Neural cell (in vitro differentiated cells): ENCODE measurements around the gene LRRC26. TPM values are rescaled to one million over a fixed set of nuclear protein-coding genes. Genes with fewer than 3 reads are reported as not detected.

Experiments used
- H2AFZ ChIP-seq: fragments of 200-600, 300-800 bp; sonication (generic), shearing (Covaris generic); 2 replicates; pipeline ENCODE4 v1.6.0; 2014; ENCODE audit warnings: low read depth, mild to moderate bottlenecking, antibody characterized with exemption, low read length, moderate library complexity
- H3F3A ChIP-seq: fragments of 200-600 bp; shearing (Covaris generic); 2 replicates; pipeline ENCODE4 v1.6.1; 2016; ENCODE audit warnings: mild to moderate bottlenecking, moderate library complexity, mixed read lengths, antibody characterized with exemption, low read length; ENCODE audit not compliant: insufficient read depth, poor library complexity, severe bottlenecking
- H3K27ac ChIP-seq: fragments of 200-600, 300-800 bp; sonication (generic), shearing (Covaris generic); 2 replicates; pipeline ENCODE4 v1.5.1; 2014; ENCODE audit warnings: mild to moderate bottlenecking, low read length, moderate library complexity
- H3K27me3 ChIP-seq: fragments of 300-800, 200-600 bp; sonication (generic), shearing (Covaris generic); 2 replicates; pipeline ENCODE4 v1.6.0; 2014; ENCODE audit warnings: mild to moderate bottlenecking, low read depth, low read length, moderate library complexity; ENCODE audit not compliant: insufficient read depth
- H3K36me3 ChIP-seq: fragments of 300-800, 200-600 bp; sonication (generic), shearing (Covaris generic); 2 replicates; pipeline ENCODE4 v1.5.1; 2014; ENCODE audit warnings: mild to moderate bottlenecking, antibody characterized with exemption, low read length, moderate library complexity; ENCODE audit not compliant: insufficient read depth
- H3K4me2 ChIP-seq: fragments of 300-800, 200-600 bp; sonication (generic), shearing (Covaris generic); 2 replicates; pipeline ENCODE4 v1.6.0; 2014; ENCODE audit warnings: mild to moderate bottlenecking, low read length
- H3K4me3 ChIP-seq: fragments of 300-800, 200-600 bp; sonication (generic), shearing (Covaris generic); 2 replicates; pipeline ENCODE4 v1.5.1; 2014; ENCODE audit warnings: mild to moderate bottlenecking, low read length, moderate library complexity
- H3K79me2 ChIP-seq: fragments of 200-600 bp; shearing (Covaris generic); replicated peaks from 2 replicates; pipeline ENCODE4 v1.6.0; 2014; ENCODE audit warnings: mild to moderate bottlenecking, low read length, moderate library complexity; ENCODE audit not compliant: insufficient read depth
- H3K9ac ChIP-seq: fragments of 300-800, 200-600 bp; sonication (generic), shearing (Covaris generic); 2 replicates; pipeline ENCODE4 v1.6.1; 2016; ENCODE audit warnings: mild to moderate bottlenecking, low read length, mixed read lengths
- H3K9me2 ChIP-seq: fragments of 200-600 bp; shearing (Covaris generic); 2 replicates; pipeline ENCODE4 v1.6.1; 2016; ENCODE audit warnings: mild to moderate bottlenecking, low read length, mixed read lengths; ENCODE audit not compliant: insufficient read depth
- H3K9me3 ChIP-seq: fragments of 200-600, 300-800 bp; sonication (generic), shearing (Covaris generic); 2 replicates; pipeline ENCODE4 v1.6.1; 2016; ENCODE audit warnings: mild to moderate bottlenecking, mixed run types, low read length, moderate library complexity, mixed read lengths
- H4K20me1 ChIP-seq: fragments of 200-600 bp; shearing (Covaris generic); 2 replicates; pipeline ENCODE4 v1.6.1; 2016; ENCODE audit warnings: mild to moderate bottlenecking, mixed run types; ENCODE audit not compliant: insufficient read depth
- EP300 ChIP-seq: fragments of 450-650 bp; conservative IDR thresholded peaks from 2 replicates; pipeline ENCODE4 v1.6.1; 2014; ENCODE audit warnings: antibody characterized with exemption, mild to moderate bottlenecking, moderate library complexity; ENCODE audit not compliant: poor library complexity, severe bottlenecking
- EZH2 ChIP-seq: fragments of 200-600, 300-800 bp; shearing (Covaris generic), sonication (generic); IDR thresholded peaks from 2 replicates; pipeline ENCODE4 v1.6.1; 2014; ENCODE audit warnings: antibody characterized with exemption, low read length, borderline replicate concordance, mild to moderate bottlenecking; ENCODE audit not compliant: insufficient read depth, poor library complexity, severe bottlenecking
- MXI1 ChIP-seq: fragments of 450-650 bp; conservative IDR thresholded peaks from 2 replicates; pipeline ENCODE4 v1.6.1; 2014; ENCODE audit warnings: antibody characterized with exemption, mild to moderate bottlenecking; ENCODE audit not compliant: poor library complexity, severe bottlenecking
- POLR2AphosphoS5 ChIP-seq: IDR thresholded peaks from 2 replicates; pipeline ENCODE4 v1.6.1; 2012
- RAD21 ChIP-seq: fragments of 450-650 bp; conservative IDR thresholded peaks from 2 replicates; pipeline ENCODE4 v1.6.1; 2014; ENCODE audit warnings: antibody characterized with exemption, mild to moderate bottlenecking, moderate library complexity
- REST ChIP-seq: IDR thresholded peaks from 2 replicates; pipeline ENCODE4 v1.6.1; 2012; ENCODE audit warnings: borderline replicate concordance
- SMC3 ChIP-seq: fragments of 450-650 bp; conservative IDR thresholded peaks from 2 replicates; pipeline ENCODE4 v1.6.1; 2014; ENCODE audit warnings: antibody characterized with exemption, mild to moderate bottlenecking, moderate library complexity; ENCODE audit not compliant: poor library complexity
- TAF1 ChIP-seq: IDR thresholded peaks from 2 replicates; pipeline ENCODE4 v1.6.1; 2012; ENCODE audit warnings: low read depth
- polyA plus RNA-seq: library from polyadenylated mRNA; depleted of rRNA; stranded (reverse); fragments of >200 nt; gene quantifications from 2 replicates; pipeline ENCODE4 v1.2.3, GENCODE V29; 2014
- TF ChIP-seq, protein P1 (sequence below): fragments of 450-650 bp; IDR thresholded peaks from 2 replicates; pipeline ENCODE4 v1.5.1; 2014; ENCODE audit warnings: antibody characterized with exemption, mild to moderate bottlenecking, moderate library complexity; ENCODE audit not compliant: poor library complexity, severe bottlenecking

The LRRC26 gene
- polyA plus RNA-seq, 1 donor from 2014 or later: 2.2 TPM

GRCh38 chr9:137148661-137149060 is 21.2 kb downstream of the LRRC26 start:
- Histone ChIP-seq H3K9me2 (no peaks in the 10 kb centered on the region), H3K4me3 (no peak overlapping the region), H2AFZ (no peak overlapping the region), H3K9ac (no peak overlapping the region), H3K4me2 (no peak overlapping the region), H3F3A (no peaks in the 10 kb centered on the region), H3K27ac (no peak overlapping the region), H4K20me1 (no peaks in the 10 kb centered on the region), H3K9me3 (no peaks in the 10 kb centered on the region), H3K79me2 (no peaks in the 10 kb centered on the region), H3K27me3 (peaks cover 5% of the 10 kb centered on the region), H3K36me3 (no peaks in the 10 kb centered on the region)
- TF ChIP-seq MXI1 (no peak), REST (no peak), EZH2 (no peak), TAF1 (no peak), RAD21 (no peak), EP300 (no peak), POLR2AphosphoS5 (no peak), SMC3 (no peak)
- TF ChIP-seq, protein P1, sequence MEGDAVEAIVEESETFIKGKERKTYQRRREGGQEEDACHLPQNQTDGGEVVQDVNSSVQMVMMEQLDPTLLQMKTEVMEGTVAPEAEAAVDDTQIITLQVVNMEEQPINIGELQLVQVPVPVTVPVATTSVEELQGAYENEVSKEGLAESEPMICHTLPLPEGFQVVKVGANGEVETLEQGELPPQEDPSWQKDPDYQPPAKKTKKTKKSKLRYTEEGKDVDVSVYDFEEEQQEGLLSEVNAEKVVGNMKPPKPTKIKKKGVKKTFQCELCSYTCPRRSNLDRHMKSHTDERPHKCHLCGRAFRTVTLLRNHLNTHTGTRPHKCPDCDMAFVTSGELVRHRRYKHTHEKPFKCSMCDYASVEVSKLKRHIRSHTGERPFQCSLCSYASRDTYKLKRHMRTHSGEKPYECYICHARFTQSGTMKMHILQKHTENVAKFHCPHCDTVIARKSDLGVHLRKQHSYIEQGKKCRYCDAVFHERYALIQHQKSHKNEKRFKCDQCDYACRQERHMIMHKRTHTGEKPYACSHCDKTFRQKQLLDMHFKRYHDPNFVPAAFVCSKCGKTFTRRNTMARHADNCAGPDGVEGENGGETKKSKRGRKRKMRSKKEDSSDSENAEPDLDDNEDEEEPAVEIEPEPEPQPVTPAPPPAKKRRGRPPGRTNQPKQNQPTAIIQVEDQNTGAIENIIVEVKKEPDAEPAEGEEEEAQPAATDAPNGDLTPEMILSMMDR: no peak

GRCh38 chr9:137148242-137148641 is 21.6 kb downstream of the LRRC26 start:
- no peaks in the 10 kb centered on the region for H3F3A ChIP-seq
- H3K4me3 ChIP-seq: no peak overlapping the region
- no peaks in the 10 kb centered on the region for H3K79me2 ChIP-seq
- peaks cover 9% of the 10 kb centered on the region for H3K27me3 ChIP-seq
- H3K9ac ChIP-seq: no peak overlapping the region
- no peak overlapping the region for H3K4me2 ChIP-seq
- H3K9me3 ChIP-seq: no peaks in the 10 kb centered on the region
- no peaks in the 10 kb centered on the region for H3K36me3 ChIP-seq
- H3K9me2 ChIP-seq: no peaks in the 10 kb centered on the region
- no peak overlapping the region for H2AFZ ChIP-seq
- TF ChIP-seq EZH2 (no peak), TAF1 (no peak), MXI1 (no peak), SMC3 (no peak), REST (no peak), POLR2AphosphoS5 (no peak), EP300 (no peak), RAD21 (no peak)
- TF ChIP-seq, protein P1: no peak
- H3K27ac ChIP-seq: no peak overlapping the region
- no peaks in the 10 kb centered on the region for H4K20me1 ChIP-seq
